Activated CD4-positive, alpha-beta T cell treated with anti-CD3 and anti-CD28 coated beads for 36 hours (primary cell): ENCODE results near the gene OR56A4. TPM values are rescaled to one million over a fixed set of nuclear protein-coding genes. Genes with fewer than 3 reads are reported as not detected.
A peak's percentile ranks its signal among the peaks of the same experiment; 100 is the strongest.

Experiments used
- ATAC-seq: fragments of 200-7000 bp; cut with Tn5 transposase; one replicate; pipeline ENCODE4 v1.10.0; 2021; ENCODE audit warnings: mild to moderate bottlenecking, moderate library complexity
- CTCF ChIA-PET: fragments of 350-600 bp; sonication (Branson Sonifier 250); formaldehyde crosslinking; loops from one replicate; lab custom pipeline; 2021; ENCODE audit warnings: antibody characterized with exemption; lab: Charles Lee
- POLR2A ChIA-PET: fragments of 350-600 bp; sonication (Branson Sonifier 250); formaldehyde crosslinking; loops from one replicate; lab custom pipeline; 2021; ENCODE audit warnings: antibody characterized with exemption, inconsistent platforms; lab: Charles Lee
- DNase-seq: peaks from one replicate; pipeline ENCODE4 v3.0.0-alpha.2; 2020
- H3K27ac Mint-ChIP-seq: one replicate; pipeline ENCODE4 v1.8.0; 2021; ENCODE audit warnings: mixed read lengths
- H3K27me3 Mint-ChIP-seq: one replicate; pipeline ENCODE4 v1.8.0; 2021; ENCODE audit warnings: mixed read lengths
- H3K36me3 Mint-ChIP-seq: one replicate; pipeline ENCODE4 v1.8.0; 2021; ENCODE audit warnings: low read depth, mixed read lengths
- H3K4me1 Mint-ChIP-seq: one replicate; pipeline ENCODE4 v1.8.0; 2021; ENCODE audit warnings: mixed read lengths
- H3K4me3 Mint-ChIP-seq: one replicate; pipeline ENCODE4 v1.8.0; 2021; ENCODE audit warnings: mild to moderate bottlenecking, moderate library complexity, mixed read lengths
- H3K9me3 Mint-ChIP-seq: one replicate; pipeline ENCODE4 v1.8.0; 2021; ENCODE audit warnings: low read depth, mixed read lengths
- intact Hi-C, 2 experiments: fragments of 100-400 bp; cut with DNase I in 1 of 2; cut with micrococcal nuclease in 1 of 2; formaldehyde crosslinking; loops; one replicate each; pipeline versions ENCODE4 v1.14.2 to v1.15.1; 2022 to 2024; cut with DNase I, micrococcal nuclease
- total RNA-seq, 2 experiments: library from RNA; stranded (reverse); gene quantifications; one replicate each; pipeline ENCODE4 v1.2.3, GENCODE V29; 2021

OR56A4 gene
- not detected for total RNA-seq

DNA sequence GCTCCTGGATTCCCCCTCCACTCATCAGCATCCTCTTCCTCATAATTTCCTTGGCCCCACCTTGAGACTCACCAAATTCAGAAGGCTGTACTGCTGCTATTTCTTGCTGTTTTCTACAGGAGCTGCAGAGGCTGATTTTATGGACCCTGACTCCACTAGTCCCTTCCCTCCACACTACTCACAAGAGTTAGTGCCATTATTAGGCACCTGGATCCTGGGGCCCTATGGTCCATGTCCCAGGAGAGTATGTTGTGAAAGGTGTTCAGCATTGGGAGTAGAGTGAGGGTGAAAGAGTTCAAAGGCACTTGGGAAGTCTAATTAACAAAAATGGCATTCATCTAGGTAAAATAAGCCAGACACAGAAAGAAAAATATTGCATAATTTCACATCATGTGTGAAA lies at the start of gene OR56A4:
OR56A4 (minus strand) TSS at position 101 of the 400 bp plus-strand sequence. CDS start 3,954 bp downstream, outside the sequence.
- no peak within 1 kb of the TSS for H3K27ac Mint-ChIP-seq
- no peaks in the 10 kb centered on the region for H3K9me3 Mint-ChIP-seq
- CTCF ChIA-PET: no interaction called here
- intact Hi-C loops: no loop called here
- peaks cover 18% of the 10 kb centered on the region for H3K27me3 Mint-ChIP-seq
- DNase-seq (no peak), ATAC-seq (no peak)
- H3K36me3 Mint-ChIP-seq: no peaks in the 10 kb centered on the region
- H3K4me3 Mint-ChIP-seq: no peak within 1 kb of the TSS
- H3K4me1 Mint-ChIP-seq: no peaks in the 10 kb centered on the region
- POLR2A ChIA-PET: no interaction called here

DNA sequence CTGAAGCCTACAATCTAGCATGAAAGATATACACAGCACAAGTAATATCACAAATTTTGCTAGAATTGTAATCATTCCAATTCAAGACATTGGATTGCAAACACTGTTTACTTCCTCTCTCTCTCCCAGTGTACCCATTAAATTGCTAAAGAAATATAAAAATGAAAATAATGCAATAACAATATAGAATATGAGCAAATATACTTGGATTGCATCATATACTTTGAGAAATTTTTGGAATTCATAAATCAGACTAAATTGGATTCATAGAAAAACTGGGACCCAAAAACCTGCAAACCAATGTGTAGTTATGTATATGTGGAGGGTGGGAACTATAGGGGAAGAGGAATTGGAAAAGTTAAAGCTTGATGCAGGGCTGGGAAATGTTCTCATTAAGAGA lies 48.8 kb upstream of the OR56A4 start:
- DNase-seq (no peak), ATAC-seq (no peak)
- intact Hi-C loops: no loop called here
- Mint-ChIP-seq H3K27me3 (peaks cover 22% of the 10 kb centered on the region), H3K4me1 (no peaks in the 10 kb centered on the region), H3K9me3 (no peaks in the 10 kb centered on the region), H3K36me3 (no peaks in the 10 kb centered on the region), H3K27ac (no peak overlapping the region), H3K4me3 (no peak overlapping the region)
- ChIA-PET CTCF (no interaction called here), POLR2A (no interaction called here)

DNA sequence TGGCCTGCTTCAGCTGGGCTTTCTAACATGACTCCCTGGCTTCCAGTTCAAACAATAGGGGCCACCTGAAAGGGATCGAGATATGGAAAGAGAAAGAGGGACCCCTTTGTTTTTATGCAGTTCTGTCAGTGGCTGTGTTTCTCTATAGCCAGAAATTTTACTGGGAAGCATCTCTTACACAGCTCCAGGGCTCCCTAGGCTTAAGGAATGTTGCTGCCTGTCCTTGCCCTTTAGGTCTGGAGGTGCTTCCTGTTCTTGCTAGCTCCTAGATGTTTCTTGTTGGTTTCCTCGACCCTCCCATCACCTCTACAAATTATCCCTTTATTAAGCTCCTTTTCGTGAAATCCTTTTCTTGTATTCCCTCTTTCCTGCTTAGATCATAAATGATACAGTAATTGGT lies 45.6 kb upstream of the OR56A4 start:
- no peaks in the 10 kb centered on the region for H3K36me3 Mint-ChIP-seq
- POLR2A ChIA-PET: no interaction called here
- no peak overlapping the region for H3K27ac Mint-ChIP-seq

DNA sequence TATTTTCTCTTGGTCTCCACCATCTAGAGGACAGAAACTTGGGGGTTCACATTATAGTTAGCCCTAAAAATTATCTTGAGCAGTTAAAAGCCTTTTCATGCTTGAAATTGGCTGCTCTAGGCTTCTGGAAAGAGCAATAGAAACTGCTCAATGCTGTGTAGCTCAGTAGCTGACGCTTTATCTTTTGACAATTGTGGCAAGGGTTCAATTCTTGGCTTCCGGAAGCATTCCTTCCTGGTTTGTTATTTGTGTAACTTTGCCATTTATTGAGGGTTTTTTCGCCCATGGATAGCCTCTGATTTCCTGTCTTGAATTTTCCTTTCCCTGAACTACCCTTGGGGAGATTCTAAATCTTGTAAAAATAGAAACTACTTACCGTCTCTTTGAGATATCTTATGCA lies 34.1 kb upstream of the OR56A4 start:
- H3K4me1 Mint-ChIP-seq: no peaks in the 10 kb centered on the region

More for the DNA sequence above, 45.6 kb upstream of the OR56A4 start:
- intact Hi-C loops: no loop called here
- CTCF ChIA-PET: interaction anchor here (0.6 kb wide), 1 partner anchor 96 kb away, joined by 3 read pairs; no protein-coding TSS in a partner anchor
- H3K4me3 Mint-ChIP-seq: no peak overlapping the region
- DNase-seq (no peak), ATAC-seq (no peak)
- no peaks in the 10 kb centered on the region for H3K9me3 Mint-ChIP-seq
- peaks cover 28% of the 10 kb centered on the region for H3K27me3 Mint-ChIP-seq
- no peaks in the 10 kb centered on the region for H3K4me1 Mint-ChIP-seq

GRCh38 chr11:6030708-6031405 lies 24.1 kb upstream of the OR56A4 start, which contains the start of gene OR56A1:
TSS of gene OR56A1 (minus strand) at chr11:6030758. CDS start at chr11:6027692, 3,066 bp downstream.
- ATAC-seq (no peak), DNase-seq (no peak)
- Mint-ChIP-seq H3K27ac (no peak within 1 kb of the TSS), H3K36me3 (no peaks in the 10 kb centered on the region), H3K9me3 (no peaks in the 10 kb centered on the region), H3K4me3 (no peak within 1 kb of the TSS), H3K27me3 (peaks cover 13% of the 10 kb centered on the region), H3K4me1 (no peaks in the 10 kb centered on the region)
- intact Hi-C loops: no loop called here
- POLR2A ChIA-PET: no interaction called here
- CTCF ChIA-PET: no interaction called here

More for the DNA sequence above, 34.1 kb upstream of the OR56A4 start:
- Mint-ChIP-seq H3K27ac (no peak overlapping the region), H3K4me3 (no peak overlapping the region), H3K27me3 (peaks cover 12% of the 10 kb centered on the region), H3K9me3 (no peaks in the 10 kb centered on the region), H3K36me3 (no peaks in the 10 kb centered on the region)
- no peak for DNase-seq
- no peak for ATAC-seq
- intact Hi-C loops: no loop called here
- ChIA-PET POLR2A (no interaction called here), CTCF (interaction anchor here (0.6 kb wide), 1 partner anchor 323 kb away, joined by 3 read pairs; no protein-coding TSS in a partner anchor)

DNA sequence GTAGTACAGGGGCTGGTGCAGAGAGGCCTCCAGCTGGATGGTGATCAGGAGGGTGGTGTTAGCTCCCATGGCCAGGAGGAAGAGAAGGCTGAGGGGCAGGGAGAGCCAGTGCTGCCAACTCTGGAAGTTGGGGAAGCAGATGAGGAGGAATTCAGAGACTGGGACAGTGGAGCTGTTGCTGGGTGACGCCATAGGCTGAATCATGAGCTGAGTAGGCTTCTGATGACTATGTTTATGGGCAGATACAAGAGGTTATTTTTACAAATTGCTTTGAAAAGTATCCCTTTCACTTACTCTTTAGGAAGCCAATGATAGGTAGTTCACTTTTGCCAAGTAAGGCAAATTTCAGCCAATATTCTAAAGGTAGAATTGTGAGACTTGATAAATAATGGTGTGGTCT lies 20.8 kb upstream of the OR56A4 start:
- ChIA-PET CTCF (interaction anchor here (0.7 to 1.0 kb wide), 2 partner anchors 52 to 64 kb away, joined by 3 read pairs; no protein-coding TSS in a partner anchor), POLR2A (no interaction called here)
- Mint-ChIP-seq H3K27me3 (peaks cover 13% of the 10 kb centered on the region), H3K4me1 (no peaks in the 10 kb centered on the region), H3K9me3 (no peaks in the 10 kb centered on the region), H3K27ac (no peak overlapping the region), H3K36me3 (no peaks in the 10 kb centered on the region), H3K4me3 (no peak overlapping the region)
- intact Hi-C loops: no loop called here
- ATAC-seq (no peak), DNase-seq (no peak)

DNA sequence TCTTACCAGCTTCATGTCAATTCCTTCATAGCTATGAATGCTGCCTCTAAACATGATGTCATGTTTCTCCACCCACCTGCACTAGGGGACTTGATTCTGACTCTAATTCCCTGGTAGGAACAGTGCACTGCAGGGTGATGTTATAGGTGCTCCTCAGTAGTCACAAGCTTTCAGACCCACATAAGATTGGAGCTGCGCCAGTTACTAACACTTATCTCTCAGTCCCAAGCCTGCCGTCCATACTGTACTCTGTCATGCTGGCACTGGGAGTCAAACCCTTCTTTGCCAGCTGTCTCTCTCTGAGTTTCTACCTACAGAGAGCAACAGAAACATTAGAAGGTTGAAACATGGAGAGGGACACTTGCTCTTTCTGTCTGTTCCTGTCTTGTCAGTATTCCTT lies 18.3 kb upstream of the OR56A4 start:
- H3K4me1 Mint-ChIP-seq: no peaks in the 10 kb centered on the region
- no peaks in the 10 kb centered on the region for H3K9me3 Mint-ChIP-seq
- no peak overlapping the region for H3K27ac Mint-ChIP-seq
- ChIA-PET CTCF (interaction anchor here (1.5 to 1.9 kb wide), 2 partner anchors 19 to 338 kb away, joined by 3 to 13 read pairs; no protein-coding TSS in a partner anchor), POLR2A (no interaction called here)
- no peak overlapping the region for H3K4me3 Mint-ChIP-seq
- DNase-seq: no peak
- H3K27me3 Mint-ChIP-seq: peaks cover 18% of the 10 kb centered on the region
- no peak for ATAC-seq
- intact Hi-C loops: no loop called here
- no peaks in the 10 kb centered on the region for H3K36me3 Mint-ChIP-seq

DNA sequence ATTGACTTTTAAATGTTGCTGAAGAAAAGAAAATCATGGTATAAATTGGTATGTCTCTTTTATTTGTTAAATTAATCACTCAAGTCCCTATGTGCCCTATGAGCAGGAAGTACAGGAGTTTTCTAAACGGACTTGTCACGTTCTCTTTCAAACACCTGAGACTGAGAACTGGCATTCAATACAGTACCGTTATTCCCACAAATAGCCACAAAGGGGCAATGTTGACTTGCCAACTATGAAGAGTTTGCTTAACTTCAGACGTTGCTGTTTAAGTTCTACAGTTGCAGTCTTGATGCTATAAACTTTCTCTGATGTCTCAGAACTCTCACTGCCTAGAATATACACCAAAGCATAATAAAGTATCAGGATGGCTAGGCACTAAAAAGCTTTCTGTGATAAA lies 16.2 kb upstream of the OR56A4 start:
- intact Hi-C loops: loop anchor here (1.0 to 5.0 kb wide), 5 partner anchors 274 to 340 kb away; no protein-coding TSS in a partner anchor
- CTCF ChIA-PET: interaction anchor here (0.6 to 1.9 kb wide), 6 partner anchors 17 to 340 kb away, joined by 3 to 13 read pairs (median 4); partner anchors contain the start of gene CCKBR
- Mint-ChIP-seq H3K27me3 (peaks cover 21% of the 10 kb centered on the region), H3K9me3 (no peaks in the 10 kb centered on the region), H3K4me1 (no peaks in the 10 kb centered on the region), H3K27ac (no peak overlapping the region), H3K36me3 (no peaks in the 10 kb centered on the region), H3K4me3 (no peak overlapping the region)
- POLR2A ChIA-PET: no interaction called here
- ATAC-seq (peak; percentile 55), DNase-seq (no peak)

GRCh38 chr11:6013042-6013441 lies 6.3 kb upstream of the OR56A4 start:
- ChIA-PET POLR2A (no interaction called here), CTCF (no interaction called here)
- H3K4me1 Mint-ChIP-seq: no peaks in the 10 kb centered on the region
- H3K36me3 Mint-ChIP-seq: no peaks in the 10 kb centered on the region
- H3K9me3 Mint-ChIP-seq: peaks cover 1% of the 10 kb centered on the region
- no peak overlapping the region for H3K4me3 Mint-ChIP-seq
- ATAC-seq: no peak
- H3K27ac Mint-ChIP-seq: no peak overlapping the region
- intact Hi-C loops: no loop called here
- H3K27me3 Mint-ChIP-seq: peaks cover 16% of the 10 kb centered on the region
- no peak for DNase-seq

DNA sequence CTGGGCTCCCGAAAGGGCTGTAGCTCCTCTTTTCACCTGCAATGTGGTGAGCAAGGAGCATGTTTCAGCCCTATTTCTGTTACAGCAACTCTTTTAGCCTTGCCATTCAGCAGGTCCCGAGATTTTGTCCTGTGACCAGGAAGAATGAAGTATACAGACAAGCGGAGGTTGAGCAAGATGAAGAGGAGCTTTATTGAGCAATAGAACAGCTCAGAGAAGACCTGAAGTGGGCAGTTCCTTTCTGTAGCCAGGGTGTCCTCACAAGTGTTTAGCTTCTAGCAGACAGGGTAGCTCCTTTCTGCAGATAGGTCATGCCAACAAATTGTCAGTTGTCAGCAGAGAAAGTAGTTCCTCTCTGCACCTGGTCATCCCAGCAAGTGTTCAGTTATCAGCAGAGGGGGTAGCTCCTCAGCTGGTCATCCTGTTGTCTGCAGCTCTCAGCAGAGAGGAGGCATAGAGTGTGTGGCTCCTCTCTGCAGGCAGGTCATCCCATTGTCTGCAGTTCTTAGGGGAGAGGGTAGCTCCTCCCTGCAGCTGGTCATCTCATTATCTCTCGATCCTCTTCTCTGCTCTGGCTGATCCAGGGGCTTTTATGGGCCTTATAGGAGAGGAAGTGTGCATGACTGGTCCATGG lies 5.4 kb upstream of the OR56A4 start:
- H3K4me3 Mint-ChIP-seq: no peak overlapping the region

GRCh38 chr11:6006395-6006794 lies 351 bp downstream of the OR56A4 start:
- Mint-ChIP-seq H3K36me3 (no peaks in the 10 kb centered on the region), H3K4me3 (no peak overlapping the region), H3K9me3 (no peaks in the 10 kb centered on the region), H3K27ac (no peak overlapping the region), H3K27me3 (peaks cover 18% of the 10 kb centered on the region), H3K4me1 (no peaks in the 10 kb centered on the region)
- ChIA-PET CTCF (no interaction called here), POLR2A (no interaction called here)
- ATAC-seq (no peak), DNase-seq (no peak)
- intact Hi-C loops: no loop called here

More for the DNA sequence above, 5.4 kb upstream of the OR56A4 start:
- Mint-ChIP-seq H3K4me1 (no peaks in the 10 kb centered on the region), H3K27me3 (peaks cover 13% of the 10 kb centered on the region), H3K36me3 (no peaks in the 10 kb centered on the region), H3K27ac (no peak overlapping the region), H3K9me3 (peaks cover 1% of the 10 kb centered on the region)
- ChIA-PET POLR2A (no interaction called here), CTCF (interaction anchor here (0.6 to 1.1 kb wide), 3 partner anchors 20 to 282 kb away, joined by 3 to 4 read pairs (median 3); no protein-coding TSS in a partner anchor)
- intact Hi-C loops: no loop called here
- DNase-seq (no peak), ATAC-seq (no peak)
